Activated CD4-positive, CD25-positive, alpha-beta regulatory T cell treated with anti-CD3 and anti-CD28 coated beads, Interleukin-2, amount 50 U/mL, for 24 hours (primary cell): ENCODE results near the gene PAK1.
A peak's percentile ranks its signal among the peaks of the same experiment; 100 is the strongest.

ENCODE experiments used
- ATAC-seq, 2 donors: fragments of 150-1000 bp; cut with Tn5 transposase; one replicate each; pipeline ENCODE4 v1.10.0; 2021; ENCODE audit warnings: mild to moderate bottlenecking in 1 of 2, moderate library complexity in 1 of 2

PAK1 gene

DNA sequence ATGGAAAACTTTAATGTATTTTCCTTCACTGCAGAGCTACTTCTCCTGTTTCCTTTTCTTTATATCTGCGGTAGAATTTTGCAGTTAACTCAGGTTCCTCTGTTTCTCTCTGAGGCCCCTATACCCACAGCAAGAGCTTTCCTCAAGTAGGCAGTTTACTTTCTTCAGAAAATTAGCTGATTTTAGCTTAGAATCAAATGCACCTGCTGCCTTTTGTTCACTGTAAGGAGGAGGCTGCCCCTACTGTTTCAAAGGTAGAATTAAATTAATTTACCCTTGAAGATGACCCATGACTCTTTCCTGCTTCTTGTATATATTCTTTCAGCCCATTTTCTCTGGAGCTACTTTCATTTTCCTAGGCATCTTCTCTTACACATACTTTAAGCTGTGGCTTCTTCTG is 103.7 kb downstream of the PAK1 start:
- ATAC-seq, result no peak

GRCh38 chr11:77361184-77361583 is 112.7 kb downstream of the PAK1 start:
- ATAC-seq, result no peak

DNA sequence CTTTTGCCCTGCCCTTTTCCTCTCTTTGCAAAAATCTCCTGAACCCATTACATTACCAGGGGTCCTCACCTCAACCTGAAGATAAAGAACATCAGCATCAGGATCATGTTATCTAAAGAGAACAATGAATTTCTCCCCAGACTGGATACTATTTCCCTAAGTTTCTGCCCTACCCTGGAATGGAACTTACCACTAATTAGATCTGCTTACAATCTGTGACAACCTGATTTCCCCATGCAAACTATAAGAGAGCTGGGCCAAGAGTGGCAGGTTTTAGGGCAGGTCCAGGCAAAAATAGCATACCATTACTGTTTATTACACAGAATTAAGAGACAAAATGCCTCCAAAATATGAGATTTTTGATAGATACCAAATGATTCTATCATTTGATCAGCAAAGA is 114.4 kb downstream of the PAK1 start:
- ATAC-seq, result no peak

GRCh38 chr11:77353131-77353530 is 120.8 kb downstream of the PAK1 start:
- no peak for ATAC-seq

DNA sequence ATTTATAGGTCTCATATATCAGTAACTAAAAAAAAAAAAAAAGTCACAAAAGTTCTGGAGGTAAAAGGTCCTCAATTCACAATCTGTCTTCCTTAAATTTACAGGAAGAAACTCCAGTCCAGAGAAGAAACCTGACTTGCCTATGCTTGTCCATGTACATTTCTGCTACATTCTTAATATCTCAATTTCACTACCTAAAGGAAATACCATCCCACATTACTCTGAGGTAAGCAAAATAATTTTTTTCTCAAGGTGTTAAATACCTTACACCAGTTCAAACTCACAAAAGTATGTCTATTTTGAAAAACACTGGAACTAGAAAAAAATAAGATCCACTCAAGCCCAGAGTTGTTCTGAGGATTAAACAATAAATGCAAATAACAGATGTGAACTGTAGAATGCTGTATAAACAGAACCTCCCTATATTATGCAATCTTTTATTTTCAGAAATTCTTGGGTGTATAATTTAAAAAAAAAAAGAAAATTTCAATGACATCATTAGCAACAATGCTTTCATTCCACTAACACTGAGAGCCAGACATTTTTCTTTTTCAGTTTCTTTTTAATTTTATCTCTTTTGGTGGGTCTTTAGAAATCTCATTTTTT is 122.5 kb downstream of the PAK1 start:
- ATAC-seq, result no peak

GRCh38 chr11:77347948-77348347 is 125.9 kb downstream of the PAK1 start:
- no peak for ATAC-seq

DNA sequence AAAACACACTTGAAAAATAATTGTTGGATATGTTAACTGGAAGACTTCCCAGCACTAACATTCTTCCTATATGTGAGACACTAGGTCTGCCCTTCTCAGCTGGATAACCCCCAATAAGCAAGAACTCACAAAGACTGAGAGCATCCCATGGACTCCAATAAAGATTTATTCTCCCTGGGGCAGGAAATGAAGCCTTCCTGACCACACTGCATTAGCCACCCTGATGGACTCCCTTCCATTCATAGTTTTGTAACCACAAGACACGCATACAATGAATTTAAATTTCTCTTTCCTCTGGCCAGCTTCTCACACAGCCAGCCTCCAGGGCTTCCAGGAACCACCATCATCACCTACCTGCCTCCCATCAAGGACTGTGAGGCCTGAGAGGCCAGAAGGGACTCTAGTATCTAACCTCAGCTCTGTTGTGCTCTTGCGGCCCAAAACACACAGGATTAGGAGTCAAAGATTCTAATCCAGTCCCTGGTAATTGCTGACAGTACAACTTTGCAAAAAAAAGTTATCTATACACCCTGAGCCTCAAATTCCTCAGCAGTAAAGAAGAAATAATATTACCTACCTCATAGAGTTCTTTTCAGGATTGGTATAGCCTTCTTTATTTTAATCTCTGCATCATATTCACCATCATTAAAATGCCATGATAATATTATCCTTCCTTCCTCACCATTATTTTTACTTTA is 126.8 kb downstream of the PAK1 start:
- no peak for ATAC-seq

DNA sequence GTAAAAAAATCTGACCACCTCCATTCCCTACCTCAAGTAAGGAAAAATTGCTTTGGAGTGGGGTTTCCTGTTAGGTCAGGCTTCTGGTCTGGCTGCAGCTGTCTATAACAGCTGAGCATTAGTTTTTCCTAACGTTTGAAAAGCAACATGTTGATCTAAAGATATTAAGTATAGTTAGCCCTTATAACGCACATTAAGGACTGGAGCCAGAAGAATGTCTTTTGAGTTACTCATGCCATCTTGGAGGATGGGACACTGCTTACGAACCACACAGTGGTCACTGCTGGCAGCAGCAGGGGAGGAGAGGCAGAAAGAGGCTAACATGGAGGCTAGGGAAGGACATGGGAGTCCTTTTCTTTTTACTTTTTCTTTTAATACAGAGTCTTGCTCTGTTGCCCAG is 128.3 kb downstream of the PAK1 start:
- no peak for ATAC-seq

DNA sequence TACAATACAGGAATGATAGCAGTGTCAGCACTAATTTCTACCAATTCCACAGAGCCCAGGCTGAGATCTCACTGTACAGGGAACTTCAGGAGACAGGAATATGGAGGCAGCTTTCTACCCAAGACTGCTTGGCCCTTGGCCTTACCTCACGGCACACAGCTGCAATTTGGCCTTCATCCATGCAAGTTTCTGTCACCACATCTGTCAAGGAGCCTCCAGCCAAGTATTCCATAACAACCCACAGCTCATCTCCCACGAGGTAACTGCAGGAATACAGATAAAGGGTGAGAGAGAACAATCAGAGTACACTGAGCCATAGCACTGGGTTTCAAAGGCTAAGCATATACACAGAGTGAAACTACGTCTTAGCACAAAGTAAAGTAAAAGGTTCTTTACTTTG is 133.4 kb downstream of the PAK1 start:
- ATAC-seq, result no peak

GRCh38 chr11:77332259-77332658 is 141.6 kb downstream of the PAK1 start:
- no peak for ATAC-seq

GRCh38 chr11:77325159-77325558 is 148.7 kb downstream of the PAK1 start:
- no peak for ATAC-seq

DNA sequence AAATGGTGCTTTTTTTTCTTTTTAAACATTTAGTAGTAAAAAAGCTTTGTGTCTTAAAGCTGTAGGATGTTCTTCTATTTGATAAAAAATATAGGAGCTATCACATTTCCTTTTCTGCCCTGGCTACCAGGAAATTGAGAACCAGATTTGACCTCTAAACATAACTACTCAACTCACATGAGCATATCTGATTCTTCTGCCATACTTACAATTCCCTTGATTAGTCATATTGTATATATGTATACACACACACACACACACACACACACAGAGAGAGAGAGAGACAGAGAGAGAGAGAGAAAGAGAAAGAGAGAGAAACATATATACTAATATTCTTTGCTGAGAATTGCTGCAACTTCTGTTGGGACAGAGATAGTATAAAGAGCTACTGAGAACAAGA is 149.4 kb downstream of the PAK1 start:
- no peak for ATAC-seq

DNA sequence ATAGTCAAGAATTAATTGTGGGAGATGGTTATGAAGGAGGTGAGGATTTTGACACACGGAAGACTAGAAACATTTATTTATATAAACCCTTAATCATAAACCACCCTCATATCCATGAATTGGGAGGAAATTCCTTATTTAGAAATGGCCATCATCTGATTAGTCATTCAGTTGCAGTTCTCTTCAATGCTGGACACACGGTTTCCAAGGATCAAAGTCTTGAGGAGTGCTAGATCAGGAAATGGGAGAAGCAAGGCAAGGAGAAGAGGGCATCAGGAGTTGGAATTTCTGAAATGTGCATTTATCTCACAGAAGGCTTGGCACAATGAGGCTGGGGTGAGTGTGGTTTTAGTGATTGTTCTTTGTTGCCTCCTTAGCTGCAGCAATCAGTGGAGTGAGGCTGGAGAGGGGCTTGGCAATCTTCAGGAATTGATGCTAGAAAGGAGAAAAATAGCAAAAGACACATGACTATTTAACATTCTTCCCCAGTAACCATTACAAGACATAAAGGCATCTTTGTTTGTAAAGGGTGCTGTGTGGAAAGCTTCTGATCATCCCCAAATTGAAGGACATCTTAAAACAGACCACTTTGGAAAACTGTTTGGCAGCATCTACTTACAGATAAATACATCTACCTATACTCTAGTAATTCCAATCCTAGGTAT is 150.8 kb downstream of the PAK1 start:
- no peak for ATAC-seq

GRCh38 chr11:77322506-77322905 is 151.4 kb downstream of the PAK1 start:
- no peak for ATAC-seq

- no peak for ATAC-seq
Measured at GRCh38 chr11:77320351-77320750, 153.5 kb downstream of the PAK1 start.

GRCh38 chr11:77318600-77318999 is 155.3 kb downstream of the PAK1 start:
- ATAC-seq, result no peak

DNA sequence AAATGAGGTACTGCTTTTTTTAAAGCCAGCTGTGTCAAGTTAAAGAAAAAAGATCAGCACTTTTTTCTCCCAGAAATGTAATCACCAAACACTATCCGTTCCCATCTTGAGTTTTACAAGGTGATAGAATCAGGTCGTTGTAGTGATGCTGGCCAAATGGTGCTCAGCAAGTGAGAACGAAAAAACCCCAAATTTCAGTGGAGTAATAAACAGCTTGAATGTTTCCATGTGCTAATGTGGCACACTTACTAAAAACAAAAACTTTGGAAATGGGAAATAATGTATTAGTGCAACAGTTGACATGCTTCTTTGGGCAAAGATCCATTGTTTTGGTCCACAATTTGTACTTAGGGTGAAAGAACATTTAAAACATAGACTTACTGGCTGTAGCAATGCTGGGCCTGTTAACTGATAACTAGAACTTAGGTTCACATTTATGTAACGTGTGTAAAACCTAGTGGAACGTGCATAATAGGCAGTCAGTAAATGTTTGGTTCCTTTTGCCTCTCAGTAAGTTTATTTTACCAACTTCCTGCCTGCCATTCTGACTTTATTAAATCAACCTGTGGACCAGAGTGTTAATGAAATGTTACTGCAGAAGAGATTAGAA is 157.1 kb downstream of the PAK1 start:
- no peak for ATAC-seq

GRCh38 chr11:77312107-77312506 is 161.8 kb downstream of the PAK1 start:
- ATAC-seq, result no peak

GRCh38 chr11:77311701-77312100 is 162.2 kb downstream of the PAK1 start:
- ATAC-seq, result no peak

- ATAC-seq, result no peak
Measured at GRCh38 chr11:77310721-77311120, 163.2 kb downstream of the PAK1 start.

DNA sequence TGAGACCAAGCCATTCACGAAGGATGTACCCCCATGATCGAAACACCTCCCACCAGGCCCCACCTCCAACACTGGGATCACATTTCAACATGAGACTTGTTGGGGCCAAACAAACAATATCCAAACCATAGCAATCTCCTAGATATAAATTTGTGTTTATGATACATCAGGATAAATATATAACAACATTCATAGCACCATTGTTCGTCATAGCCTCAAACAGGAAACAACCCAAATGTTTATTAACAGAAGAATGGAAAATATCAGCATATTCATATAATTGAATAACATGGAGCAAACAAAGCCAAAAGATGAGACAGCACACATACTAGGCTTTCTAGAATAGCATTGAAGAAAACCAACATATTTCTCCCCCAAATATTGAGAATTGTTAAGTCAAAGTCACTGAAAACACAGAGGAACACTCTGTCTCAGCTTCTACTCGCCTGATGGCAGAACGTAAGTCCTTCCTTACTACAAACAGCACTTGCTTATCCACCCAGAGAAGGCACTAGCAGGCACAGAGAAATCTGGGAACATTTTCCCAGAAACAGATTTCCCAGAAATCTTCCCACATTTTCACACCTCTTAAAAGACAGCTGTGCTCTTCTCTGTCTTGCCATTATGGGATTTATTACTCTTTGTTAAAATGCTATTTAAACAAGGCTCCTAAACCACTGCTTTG is 164.4 kb downstream of the PAK1 start:
- no peak for ATAC-seq

DNA sequence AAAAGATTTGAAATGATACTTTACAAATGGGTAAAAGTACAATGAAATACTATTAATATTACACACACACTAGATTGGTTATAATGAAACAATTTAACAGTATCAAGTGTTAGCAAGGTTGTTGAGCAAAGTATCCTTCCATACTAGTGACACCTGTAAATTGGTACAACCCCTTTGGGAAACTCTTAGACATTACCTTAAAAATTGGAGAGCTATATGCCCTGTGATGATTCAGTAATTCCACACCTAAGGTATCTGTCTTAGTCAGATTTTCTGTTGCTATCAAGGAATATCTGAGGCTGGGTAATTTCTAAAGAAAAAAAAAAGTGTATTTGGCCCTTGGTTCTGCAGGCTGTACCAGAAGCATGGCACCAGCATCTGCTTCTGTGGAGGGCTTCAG is 165.1 kb downstream of the PAK1 start:
- ATAC-seq, result peak in 1 of 2 donors; percentile 48

GRCh38 chr11:77303328-77303727 is 170.6 kb downstream of the PAK1 start:
- no peak for ATAC-seq
